ENCODE measurements around the gene RASGRF1. TPM values are rescaled to one million over a fixed set of nuclear protein-coding genes. Genes with fewer than 3 reads are reported as not detected.

Gene RASGRF1
- total RNA-seq, 1 donor from 2014 or later: 11.4 TPM

DNA sequence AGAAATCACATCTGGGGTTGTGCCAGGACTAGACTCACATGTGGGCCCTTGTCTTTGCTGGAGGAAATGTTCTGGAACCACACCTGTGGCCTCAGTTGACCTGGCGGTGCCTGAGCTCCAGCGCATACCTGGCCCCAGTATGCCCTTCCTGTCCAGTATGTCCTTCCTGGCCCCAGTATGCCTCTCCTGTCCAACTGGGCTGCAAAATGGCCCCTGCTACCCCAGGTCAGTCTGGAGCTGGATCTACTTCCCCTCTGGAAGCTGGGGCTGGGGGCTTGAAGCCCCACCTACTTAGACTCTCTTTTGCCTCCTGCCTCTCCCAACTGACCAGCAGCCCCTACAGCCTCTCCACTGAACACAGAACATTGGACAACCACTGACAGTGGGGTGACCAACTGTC, 15.3 kb downstream of the RASGRF1 start:
- Mint-ChIP-seq H3K9me3 (no peaks in the 10 kb centered on the region), H3K4me1 (peaks cover 16% of the 10 kb centered on the region), H3K27ac (no peak overlapping the region), H3K27me3 (no peaks in the 10 kb centered on the region), H3K4me3 (no peak overlapping the region), H3K36me3 (ENCODE audit: low read depth) (no peaks in the 10 kb centered on the region)
- ChIA-PET CTCF (no interaction called here), POLR2A (no interaction called here)
- intact Hi-C loops (cut with micrococcal nuclease): no loop called here
- TF ChIP-seq, protein P1, sequence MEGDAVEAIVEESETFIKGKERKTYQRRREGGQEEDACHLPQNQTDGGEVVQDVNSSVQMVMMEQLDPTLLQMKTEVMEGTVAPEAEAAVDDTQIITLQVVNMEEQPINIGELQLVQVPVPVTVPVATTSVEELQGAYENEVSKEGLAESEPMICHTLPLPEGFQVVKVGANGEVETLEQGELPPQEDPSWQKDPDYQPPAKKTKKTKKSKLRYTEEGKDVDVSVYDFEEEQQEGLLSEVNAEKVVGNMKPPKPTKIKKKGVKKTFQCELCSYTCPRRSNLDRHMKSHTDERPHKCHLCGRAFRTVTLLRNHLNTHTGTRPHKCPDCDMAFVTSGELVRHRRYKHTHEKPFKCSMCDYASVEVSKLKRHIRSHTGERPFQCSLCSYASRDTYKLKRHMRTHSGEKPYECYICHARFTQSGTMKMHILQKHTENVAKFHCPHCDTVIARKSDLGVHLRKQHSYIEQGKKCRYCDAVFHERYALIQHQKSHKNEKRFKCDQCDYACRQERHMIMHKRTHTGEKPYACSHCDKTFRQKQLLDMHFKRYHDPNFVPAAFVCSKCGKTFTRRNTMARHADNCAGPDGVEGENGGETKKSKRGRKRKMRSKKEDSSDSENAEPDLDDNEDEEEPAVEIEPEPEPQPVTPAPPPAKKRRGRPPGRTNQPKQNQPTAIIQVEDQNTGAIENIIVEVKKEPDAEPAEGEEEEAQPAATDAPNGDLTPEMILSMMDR (IDR thresholded peaks at IDR 0.05): no peak
- DNase-seq (no peak), ATAC-seq (ENCODE audit: low read depth) (no peak)

DNA sequence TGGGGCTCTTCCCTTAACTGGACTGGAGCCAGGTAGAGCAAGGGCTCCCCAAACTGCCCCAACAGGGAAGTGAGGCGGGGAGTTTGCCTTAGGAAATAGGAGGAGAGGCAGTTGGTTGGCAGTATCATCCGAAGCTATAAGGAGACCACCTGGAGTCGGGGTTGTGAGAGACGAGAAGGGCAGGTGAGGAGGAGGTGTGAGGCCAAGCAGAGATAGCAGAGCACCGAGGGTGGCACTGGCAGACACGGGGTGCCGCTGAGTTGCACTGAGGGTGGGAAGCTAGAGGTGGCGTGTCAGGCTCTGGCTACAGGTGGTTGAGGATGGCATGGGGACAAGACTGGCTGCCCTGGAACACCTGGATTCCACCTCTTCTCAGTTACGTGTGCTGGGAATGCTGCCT, 17.2 kb downstream of the RASGRF1 start:
- DNase-seq (no peak), ATAC-seq (ENCODE audit: low read depth) (no peak)
- Mint-ChIP-seq H3K27me3 (no peaks in the 10 kb centered on the region), H3K4me1 (peaks cover 3% of the 10 kb centered on the region), H3K36me3 (ENCODE audit: low read depth) (no peaks in the 10 kb centered on the region), H3K9me3 (no peaks in the 10 kb centered on the region), H3K4me3 (no peak overlapping the region), H3K27ac (no peak overlapping the region)
- intact Hi-C loops (cut with micrococcal nuclease): no loop called here
- POLR2A ChIA-PET: no interaction called here
- TF ChIP-seq, protein P1 (IDR thresholded peaks at IDR 0.05): no peak
- CTCF ChIA-PET: no interaction called here

DNA sequence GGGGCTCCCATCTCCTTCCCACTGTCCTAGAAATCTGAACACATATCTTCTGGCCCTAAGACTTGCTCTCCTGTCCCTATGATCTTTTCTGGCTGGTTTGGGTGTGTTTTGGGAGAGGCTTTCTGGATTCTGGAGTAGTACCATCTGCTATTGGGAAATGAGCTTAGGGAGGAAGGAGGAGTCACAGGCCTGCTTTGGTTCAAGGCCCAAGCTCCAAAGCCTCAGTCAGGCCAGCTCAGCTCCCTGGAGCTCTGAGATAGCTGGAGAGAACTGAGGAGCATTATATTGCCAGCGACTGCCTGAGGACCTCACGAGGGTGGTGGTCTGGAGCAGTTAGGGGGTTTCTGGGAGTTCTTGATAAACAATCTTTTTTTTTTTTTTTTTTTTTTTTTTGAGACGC, 18.7 kb downstream of the RASGRF1 start:
- no peak for DNase-seq
- Mint-ChIP-seq H3K36me3 (ENCODE audit: low read depth) (no peaks in the 10 kb centered on the region), H3K4me3 (no peak overlapping the region), H3K27ac (no peak overlapping the region), H3K4me1 (no peaks in the 10 kb centered on the region), H3K9me3 (no peaks in the 10 kb centered on the region), H3K27me3 (no peaks in the 10 kb centered on the region)
- TF ChIP-seq, protein P1 (IDR thresholded peaks at IDR 0.05): no peak
- intact Hi-C loops (cut with micrococcal nuclease): no loop called here
- CTCF ChIA-PET: no interaction called here
- ATAC-seq (ENCODE audit: low read depth): no peak
- POLR2A ChIA-PET: no interaction called here

DNA sequence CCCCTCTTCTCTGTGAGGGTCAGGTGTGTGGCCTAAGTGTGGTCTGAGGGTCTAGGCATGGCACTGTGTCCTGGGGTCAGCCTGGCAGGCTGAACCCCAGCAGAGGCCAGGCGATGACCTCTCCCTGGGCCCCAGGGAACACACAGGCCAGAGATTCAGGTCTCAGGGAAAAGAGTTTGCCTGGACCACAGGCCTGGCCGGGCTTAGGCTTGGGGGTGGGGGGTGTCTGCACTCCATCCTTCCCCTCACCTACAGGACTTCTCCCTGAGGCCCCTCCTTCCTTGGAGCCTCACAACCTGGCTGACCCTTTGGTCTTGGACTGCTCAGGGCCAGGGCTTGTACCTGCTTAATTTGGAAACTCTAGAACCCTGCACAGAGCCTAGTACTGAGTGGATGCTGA, 21.8 kb downstream of the RASGRF1 start:
- ATAC-seq (ENCODE audit: low read depth) (no peak), DNase-seq (no peak)
- Mint-ChIP-seq H3K9me3 (no peaks in the 10 kb centered on the region), H3K4me1 (no peaks in the 10 kb centered on the region), H3K36me3 (ENCODE audit: low read depth) (no peaks in the 10 kb centered on the region), H3K27me3 (no peaks in the 10 kb centered on the region), H3K27ac (no peak overlapping the region), H3K4me3 (no peak overlapping the region)
- CTCF ChIA-PET: no interaction called here
- TF ChIP-seq, protein P1 (IDR thresholded peaks at IDR 0.05): no peak
- POLR2A ChIA-PET: no interaction called here
- intact Hi-C loops (cut with micrococcal nuclease): no loop called here

DNA sequence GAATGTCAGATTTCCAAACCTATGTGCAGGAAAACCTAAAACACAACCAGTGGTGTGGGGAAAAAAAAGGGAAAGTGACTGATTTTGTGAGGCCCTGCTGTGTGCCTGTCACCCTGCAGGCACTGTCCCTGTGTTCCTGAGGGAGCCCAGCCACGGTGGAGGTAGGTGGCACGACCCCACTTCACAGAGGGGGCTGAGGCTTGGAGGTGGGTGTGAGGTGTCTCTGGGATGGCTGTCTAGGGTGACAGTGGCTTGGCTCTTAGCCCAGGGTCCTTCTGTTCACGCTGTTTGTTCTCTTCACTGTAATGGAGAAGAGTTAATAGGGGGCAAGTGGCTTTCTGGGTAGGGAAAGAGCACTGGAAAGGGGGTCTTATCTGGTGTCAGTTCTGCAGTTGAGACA, 22.6 kb downstream of the RASGRF1 start:
- DNase-seq (no peak), ATAC-seq (ENCODE audit: low read depth) (no peak)
- TF ChIP-seq, protein P1 (IDR thresholded peaks at IDR 0.05): no peak
- ChIA-PET CTCF (no interaction called here), POLR2A (no interaction called here)
- Mint-ChIP-seq H3K27me3 (peaks cover under 1% of the 10 kb centered on the region), H3K4me3 (no peak overlapping the region), H3K4me1 (no peaks in the 10 kb centered on the region), H3K9me3 (no peaks in the 10 kb centered on the region), H3K27ac (no peak overlapping the region), H3K36me3 (ENCODE audit: low read depth) (no peaks in the 10 kb centered on the region)
- intact Hi-C loops (cut with micrococcal nuclease): no loop called here

Measured in activated B cell treated with CpG ODN at 0.5 μM for 24 hours (primary cell).